GM12878 (cell line): ENCODE measurements around the gene AP5Z1. TPM values are rescaled to one million over a fixed set of nuclear protein-coding genes. Genes with fewer than 3 reads are reported as not detected.

Experiments
- ATAC-seq: fragments of 200-7000 bp; cut with Tn5 transposase; 3 replicates; pipeline ENCODE4 v1.9.1; 2020; ENCODE audit warnings: mild to moderate bottlenecking, moderate library complexity
- BruUV-seq: library from RNA; stranded (reverse); fragments of 400-500 nt; replicated peaks from 2 replicates; lab custom pipeline; 2021; lab: Mats Ljungman, UMichigan
- CTCF ChIA-PET: fragments of 300-600 bp; sonication (Branson Sonifier 250); formaldehyde crosslinking; extraction: SDS; loops from one replicate; lab custom pipeline; 2021; ENCODE audit warnings: inconsistent platforms; lab: Yijun Ruan, JAX
- POLR2A ChIA-PET: fragments of 350-600 bp; formaldehyde crosslinking; extraction: SDS; loops from one replicate; lab custom pipeline; 2021; ENCODE audit warnings: inconsistent platforms; lab: Charles Lee
- RAD21 ChIA-PET: fragments of 300-600 bp; sonication (Branson Sonifier 250); formaldehyde crosslinking; loops from one replicate; lab custom pipeline; 2023; ENCODE audit warnings: antibody characterized with exemption; ENCODE audit not compliant: unreplicated experiment; lab: Charles Lee
- SMC1A ChIA-PET: fragments of 300-600 bp; sonication (Branson Sonifier 250); formaldehyde crosslinking; loops from one replicate; lab custom pipeline; 2023; ENCODE audit not compliant: unreplicated experiment, uncharacterized antibody; lab: Charles Lee
- DNase-seq: peaks from one replicate; pipeline ENCODE4 v3.0.0-alpha.2; 2011; ENCODE audit warnings: low read depth, low spot score
- FAIRE-seq: peaks from 3 replicates; lab custom pipeline; 2011; peaks lifted over from hg19 to GRCh38; lab: Jason Lieb, UNC
- H2AFZ ChIP-seq: 2 replicates; pipeline ENCODE4 v1.6.0; 2011; ENCODE audit warnings: low read depth, low read length, control low read depth; ENCODE audit not compliant: control insufficient read depth
- H3K27ac ChIP-seq: 2 replicates; pipeline ENCODE4 v1.5.1; 2011; ENCODE audit warnings: control low read depth; ENCODE audit not compliant: control insufficient read depth, insufficient read depth
- H3K27me3 ChIP-seq, 2 experiments: replicated peaks in 1 of 2; 2 replicates each; pipeline versions ENCODE4 v1.6.0 to v1.6.1; 2011; ENCODE audit warnings: low read length in 1 of 2; ENCODE audit not compliant: control insufficient read depth in 2 of 2, insufficient read depth in 2 of 2
- H3K36me3 ChIP-seq, 2 experiments: 2 replicates each; pipeline ENCODE4 v1.5.1; 2011; ENCODE audit warnings: low read length in 1 of 2; ENCODE audit not compliant: control insufficient read depth in 2 of 2, insufficient read depth in 2 of 2
- H3K4me1 ChIP-seq: 2 replicates; pipeline ENCODE4 v1.6.1; 2011; ENCODE audit warnings: mild to moderate bottlenecking, low read length, moderate library complexity, mixed read lengths; ENCODE audit not compliant: control insufficient read depth, insufficient read depth
- H3K4me2 ChIP-seq: 2 replicates; pipeline ENCODE4 v1.6.0; 2011; ENCODE audit warnings: control low read depth; ENCODE audit not compliant: control insufficient read depth, insufficient read depth
- H3K4me3 ChIP-seq: fragments of 200-600 bp; sonication (generic); 2 replicates; pipeline ENCODE4 v1.5.1; 2016
- H3K79me2 ChIP-seq: 2 replicates; pipeline ENCODE4 v1.6.0; 2011; ENCODE audit warnings: low read length; ENCODE audit not compliant: control insufficient read depth, insufficient read depth
- H3K9ac ChIP-seq: 2 replicates; pipeline ENCODE4 v1.8.0; 2011; ENCODE audit warnings: low read length, control low read depth, mixed read lengths; ENCODE audit not compliant: control insufficient read depth, insufficient read depth
- H3K9me3 ChIP-seq: replicated peaks from 3 replicates; pipeline ENCODE4 v1.5.1; 2011; ENCODE audit warnings: mild to moderate bottlenecking, low read length; ENCODE audit not compliant: control insufficient read depth, insufficient read depth
- H4K20me1 ChIP-seq: 2 replicates; pipeline ENCODE4 v1.6.0; 2011; ENCODE audit not compliant: control insufficient read depth, insufficient read depth
- ATF3 ChIP-seq: IDR thresholded peaks from 2 replicates; pipeline ENCODE4 v1.6.1; 2011; ENCODE audit warnings: low read depth, mild to moderate bottlenecking, low read length, moderate library complexity, borderline replicate concordance; ENCODE audit errors: extremely low read depth
- IRF4 ChIP-seq: IDR thresholded peaks from 2 replicates; pipeline ENCODE4 v1.6.1; 2011; ENCODE audit warnings: low read depth, low read length
- MAX ChIP-seq: IDR thresholded peaks from 2 replicates; pipeline ENCODE4 v1.6.1; 2012; ENCODE audit warnings: low read depth, low read length, improper control_type of control experiment
- NBN ChIP-seq: fragments of 450-650 bp; IDR thresholded peaks from 2 replicates; pipeline ENCODE4 v1.6.1; 2016
- PAX8 ChIP-seq: fragments of 450-650 bp; IDR thresholded peaks from 2 replicates; pipeline ENCODE4 v1.6.1; 2017; ENCODE audit warnings: mild to moderate bottlenecking, moderate library complexity
- POU2F2 ChIP-seq: IDR thresholded peaks from 3 replicates; pipeline ENCODE4 v1.6.1; 2011; ENCODE audit warnings: low read depth, mild to moderate bottlenecking, low read length, borderline replicate concordance
- SMAD5 ChIP-seq: IDR thresholded peaks from 2 replicates; pipeline ENCODE4 v1.6.1; 2016; ENCODE audit warnings: antibody characterized with exemption, low read depth
- USF2 ChIP-seq: IDR thresholded peaks from 2 replicates; pipeline ENCODE4 v1.6.1; 2011; ENCODE audit warnings: low read depth, low read length, improper control_type of control experiment, borderline replicate concordance
- ZBTB33 ChIP-seq: fragments of 450-650 bp; IDR thresholded peaks from 2 replicates; pipeline ENCODE4 v1.6.1; 2017; ENCODE audit warnings: mild to moderate bottlenecking
- ZNF622 ChIP-seq: fragments of 450-650 bp; IDR thresholded peaks from 2 replicates; pipeline ENCODE4 v1.6.1; 2017; ENCODE audit warnings: mild to moderate bottlenecking, inconsistent platforms
- ZSCAN29 ChIP-seq: fragments of 450-650 bp; IDR thresholded peaks from 2 replicates; pipeline ENCODE4 v1.6.1; 2017; ENCODE audit warnings: mild to moderate bottlenecking, moderate library complexity
- ZZZ3 ChIP-seq: IDR thresholded peaks from 2 replicates; pipeline ENCODE4 v1.6.1; 2011; ENCODE audit warnings: low read depth; ENCODE audit not compliant: control insufficient read depth, insufficient read length
- WGBS: methylation state at CpG from one replicate; pipeline ENCODE4 v1.1.6; 2016; ENCODE audit warnings: low lambda C conversion rate; ENCODE audit not compliant: insufficient replicate concordance, insufficient coverage; ENCODE audit errors: missing lambda C conversion rate; 5-methylcytosine and 5-hydroxymethylcytosine counted together
- in situ Hi-C: fragments of 300-500 bp; cut with MboI; formaldehyde crosslinking; loops from 9 replicates; pipeline ENCODE4 v1.14.3; 2018; ENCODE audit warnings: mixed read lengths
- intact Hi-C: fragments of 100-400 bp; cut with micrococcal nuclease; formaldehyde crosslinking; loops from one replicate; pipeline ENCODE4 v1.14.2; 2022; ENCODE audit not compliant: unreplicated experiment
- polyA plus RNA-seq, 11 experiments: library from polyadenylated mRNA; depleted of rRNA in 4 of 11; unstranded in 6 of 11; stranded (reverse) in 5 of 11; fragments of >200 nt; fragmentation: Nextera tagmentation in 4 of 11; fragmentation: Illumina TruSeq in 1 of 11; extraction: Ambion mirVana in 4 of 11; extraction: Trizol in 1 of 11; gene quantifications; 1 replicate in 1 of 11; 2 replicates in 10 of 11; pipeline versions ENCODE4 v1.2.1 to v1.2.3, GENCODE V29; 2011 to 2016; ENCODE audit warnings: inconsistent platforms in 2 of 11, missing spikeins in 2 of 11, low read depth in 1 of 11
- total RNA-seq, 4 experiments: library from RNA; depleted of rRNA in 3 of 4; stranded (reverse); fragments of >200 nt in 3 of 4; fragmentation: Illumina TruSeq in 1 of 4; extraction: Trizol in 1 of 4; gene quantifications; 2 replicates each; pipeline versions ENCODE4 v1.2.1 to v1.2.3, GENCODE V29; 2013 to 2021
- TF ChIP-seq, protein P1 (sequence below): fragments of 450-650 bp; formaldehyde crosslinking; IDR thresholded peaks from 2 replicates; pipeline ENCODE4 v1.4.0; 2020; ENCODE audit warnings: mild to moderate bottlenecking, moderate library complexity
- TF ChIP-seq, protein P2 (sequence below): IDR thresholded peaks from 2 replicates; pipeline ENCODE4 v1.6.1; 2012; ENCODE audit warnings: low read length, inconsistent platforms

Gene AP5Z1
- total and polyA plus RNA-seq, 10 of the 15 experiments (the other 5 are each of a cell fraction or from before 2014, with no cell fraction given), result 0.37 to 43.4 (median 19.4) TPM

- TF ChIP-seq USF2 (no peak), IRF4 (no peak), SMAD5 (no peak), ZBTB33 (no peak)
Measured at GRCh38 chr7:4814433-4814832, 39.0 kb downstream of the AP5Z1 start (continued).

- H3K27me3 ChIP-seq, result no peaks in the 10 kb centered on the region
- H4K20me1 ChIP-seq, result no peaks in the 10 kb centered on the region
- H3K36me3 ChIP-seq, result no peaks in the 10 kb centered on the region
- CTCF ChIA-PET, result no interaction called here
- BruUV-seq, result no TSS peak
- no peak overlapping the region for H2AFZ ChIP-seq
- intact Hi-C loops (no loop called here), in situ Hi-C loops (no loop called here)
- no peak overlapping the region for H3K9ac ChIP-seq
- no peaks in the 10 kb centered on the region; the same call in 2 of the 3 replicates for H3K9me3 ChIP-seq
- H3K4me2 ChIP-seq, result no peak overlapping the region
- no peak for DNase-seq
- H3K79me2 ChIP-seq, result no peaks in the 10 kb centered on the region
- H3K4me1 ChIP-seq, result no peaks in the 10 kb centered on the region
- POLR2A ChIA-PET, result no interaction called here
- no peak for FAIRE-seq
- TF ChIP-seq ATF3 (no peak), ZNF622 (no peak), POU2F2 (no peak), ZZZ3 (no peak), NBN (no peak), PAX8 (no peak), ZSCAN29 (no peak), MAX (no peak)
- TF ChIP-seq, protein P1, sequence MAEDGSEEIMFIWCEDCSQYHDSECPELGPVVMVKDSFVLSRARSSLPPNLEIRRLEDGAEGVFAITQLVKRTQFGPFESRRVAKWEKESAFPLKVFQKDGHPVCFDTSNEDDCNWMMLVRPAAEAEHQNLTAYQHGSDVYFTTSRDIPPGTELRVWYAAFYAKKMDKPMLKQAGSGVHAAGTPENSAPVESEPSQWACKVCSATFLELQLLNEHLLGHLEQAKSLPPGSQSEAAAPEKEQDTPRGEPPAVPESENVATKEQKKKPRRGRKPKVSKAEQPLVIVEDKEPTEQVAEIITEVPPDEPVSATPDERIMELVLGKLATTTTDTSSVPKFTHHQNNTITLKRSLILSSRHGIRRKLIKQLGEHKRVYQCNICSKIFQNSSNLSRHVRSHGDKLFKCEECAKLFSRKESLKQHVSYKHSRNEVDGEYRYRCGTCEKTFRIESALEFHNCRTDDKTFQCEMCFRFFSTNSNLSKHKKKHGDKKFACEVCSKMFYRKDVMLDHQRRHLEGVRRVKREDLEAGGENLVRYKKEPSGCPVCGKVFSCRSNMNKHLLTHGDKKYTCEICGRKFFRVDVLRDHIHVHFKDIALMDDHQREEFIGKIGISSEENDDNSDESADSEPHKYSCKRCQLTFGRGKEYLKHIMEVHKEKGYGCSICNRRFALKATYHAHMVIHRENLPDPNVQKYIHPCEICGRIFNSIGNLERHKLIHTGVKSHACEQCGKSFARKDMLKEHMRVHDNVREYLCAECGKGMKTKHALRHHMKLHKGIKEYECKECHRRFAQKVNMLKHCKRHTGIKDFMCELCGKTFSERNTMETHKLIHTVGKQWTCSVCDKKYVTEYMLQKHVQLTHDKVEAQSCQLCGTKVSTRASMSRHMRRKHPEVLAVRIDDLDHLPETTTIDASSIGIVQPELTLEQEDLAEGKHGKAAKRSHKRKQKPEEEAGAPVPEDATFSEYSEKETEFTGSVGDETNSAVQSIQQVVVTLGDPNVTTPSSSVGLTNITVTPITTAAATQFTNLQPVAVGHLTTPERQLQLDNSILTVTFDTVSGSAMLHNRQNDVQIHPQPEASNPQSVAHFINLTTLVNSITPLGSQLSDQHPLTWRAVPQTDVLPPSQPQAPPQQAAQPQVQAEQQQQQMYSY (CRISPR knock-in tag), result no peak
- TF ChIP-seq, protein P2, sequence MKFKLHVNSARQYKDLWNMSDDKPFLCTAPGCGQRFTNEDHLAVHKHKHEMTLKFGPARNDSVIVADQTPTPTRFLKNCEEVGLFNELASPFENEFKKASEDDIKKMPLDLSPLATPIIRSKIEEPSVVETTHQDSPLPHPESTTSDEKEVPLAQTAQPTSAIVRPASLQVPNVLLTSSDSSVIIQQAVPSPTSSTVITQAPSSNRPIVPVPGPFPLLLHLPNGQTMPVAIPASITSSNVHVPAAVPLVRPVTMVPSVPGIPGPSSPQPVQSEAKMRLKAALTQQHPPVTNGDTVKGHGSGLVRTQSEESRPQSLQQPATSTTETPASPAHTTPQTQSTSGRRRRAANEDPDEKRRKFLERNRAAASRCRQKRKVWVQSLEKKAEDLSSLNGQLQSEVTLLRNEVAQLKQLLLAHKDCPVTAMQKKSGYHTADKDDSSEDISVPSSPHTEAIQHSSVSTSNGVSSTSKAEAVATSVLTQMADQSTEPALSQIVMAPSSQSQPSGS, result no peak
- TF ChIP-seq, all 136 proteins: peak for 0
- WGBS, result 80% methylated on average over 14 of the region's 14 CpGs
- no peak overlapping the region for H3K4me3 ChIP-seq
- no peak for ATAC-seq
- H3K27ac ChIP-seq, result no peak overlapping the region
- ChIA-PET RAD21 (no interaction called here), SMC1A (no interaction called here)
Measured at GRCh38 chr7:4815121-4815520, 39.7 kb downstream of the AP5Z1 start.
